PC-3 (cell line): ENCODE measurements around the gene VIM. TPM values are rescaled to one million over a fixed set of nuclear protein-coding genes. Genes with fewer than 3 reads are reported as not detected.

Experiments used
- ATAC-seq: fragments of 200-7000 bp; cut with Tn5 transposase; 2 replicates; pipeline ENCODE4 v1.9.1; 2020; ENCODE audit warnings: mild to moderate bottlenecking, moderate library complexity
- BruUV-seq: library from RNA; stranded (reverse); fragments of 400-500 nt; replicated peaks from 2 replicates; lab custom pipeline; 2021; lab: Mats Ljungman, UMichigan
- CTCF ChIA-PET: fragments of 300-600 bp; sonication (Branson Sonifier 250); formaldehyde crosslinking; loops from one replicate; lab custom pipeline; 2022; ENCODE audit warnings: antibody characterized with exemption; lab: Charles Lee
- POLR2A ChIA-PET: fragments of 300-600 bp; sonication (Branson Sonifier 250); formaldehyde crosslinking; loops from one replicate; lab custom pipeline; 2022; ENCODE audit warnings: antibody characterized with exemption; ENCODE audit not compliant: unreplicated experiment; lab: Charles Lee
- DNase-seq: peaks from one replicate; pipeline ENCODE4 v3.0.0-alpha.2; 2015
- H2AFZ ChIP-seq: fragments of 300-600 bp; sonication (generic); 2 replicates; pipeline ENCODE4 v1.6.0; 2016; ENCODE audit warnings: antibody characterized with exemption, low read length
- H3F3A ChIP-seq: fragments of 300-600 bp; sonication (generic); one replicate; pipeline ENCODE4 v1.6.0; 2017; ENCODE audit warnings: antibody characterized with exemption, low read length, control low read depth, mild to moderate bottlenecking; ENCODE audit not compliant: unreplicated experiment
- H3K27ac ChIP-seq: fragments of 300-600 bp; sonication (generic); 2 replicates; pipeline ENCODE4 v1.5.1; 2016; ENCODE audit warnings: mild to moderate bottlenecking, low read length
- H3K27me3 ChIP-seq: fragments of 300-600 bp; sonication (generic); 2 replicates; pipeline ENCODE4 v1.6.1; 2016; ENCODE audit warnings: low read length, mixed read lengths
- H3K36me3 ChIP-seq: fragments of 300-600 bp; sonication (generic); 2 replicates; pipeline ENCODE4 v1.6.1; 2016; ENCODE audit warnings: low read depth, mixed run types, low read length, mixed read lengths
- H3K4me1 ChIP-seq: fragments of 300-600 bp; sonication (generic); 2 replicates; pipeline ENCODE4 v1.5.1; 2016; ENCODE audit warnings: low read length; ENCODE audit not compliant: insufficient read depth
- H3K4me2 ChIP-seq: fragments of 300-600 bp; sonication (generic); 2 replicates; pipeline ENCODE4 v1.6.0; 2016; ENCODE audit warnings: low read length
- H3K4me3 ChIP-seq: fragments of 300-600 bp; sonication (generic); 2 replicates; pipeline ENCODE4 v1.5.1; 2016; ENCODE audit warnings: mild to moderate bottlenecking, low read length, mixed read lengths
- H3K79me2 ChIP-seq: fragments of 300-600 bp; sonication (generic); 2 replicates; pipeline ENCODE4 v1.6.1; 2017; ENCODE audit warnings: low read length, mixed read lengths
- H3K9ac ChIP-seq: fragments of 300-600 bp; sonication (generic); 2 replicates; pipeline ENCODE4 v1.6.0; 2016; ENCODE audit warnings: mild to moderate bottlenecking, low read length
- H3K9me2 ChIP-seq: fragments of 300-600 bp; sonication (generic); replicated peaks from 2 replicates; pipeline ENCODE4 v1.6.1; 2016; ENCODE audit warnings: mixed run types, low read length, mixed read lengths
- H3K9me3 ChIP-seq: fragments of 300-600 bp; sonication (generic); 2 replicates; pipeline ENCODE4 v1.6.1; 2016; ENCODE audit warnings: low read length, mixed read lengths
- H4K20me1 ChIP-seq: fragments of 300-600 bp; sonication (generic); 2 replicates; pipeline ENCODE4 v1.6.1; 2016; ENCODE audit warnings: low read length, mixed read lengths
- EZH2 ChIP-seq: fragments of 300-600 bp; sonication (generic); IDR thresholded peaks from one replicate; pipeline ENCODE4 v1.6.1; 2017; ENCODE audit warnings: antibody characterized with exemption, mild to moderate bottlenecking, low read length; ENCODE audit not compliant: unreplicated experiment
- EZH2phosphoT487 ChIP-seq: fragments of 300-600 bp; sonication (generic); IDR thresholded peaks from 2 replicates; pipeline ENCODE4 v1.6.1; 2018; ENCODE audit warnings: mild to moderate bottlenecking, antibody characterized with exemption, low read length, borderline replicate concordance
- intact Hi-C: fragments of 100-400 bp; cut with micrococcal nuclease; formaldehyde crosslinking; loops from 2 replicates; pipeline ENCODE4 v1.9.0; 2023
- total RNA-seq: library from RNA; depleted of rRNA; stranded (reverse); fragments of >200 nt; gene quantifications from 2 replicates; pipeline ENCODE4 v1.2.3, GENCODE V29; 2014
- TF ChIP-seq, protein P1 (sequence below): fragments of 300-600 bp; sonication (generic); conservative IDR thresholded peaks from 2 replicates; pipeline ENCODE4 v1.5.1; 2017; ENCODE audit warnings: antibody characterized with exemption, low read depth, mild to moderate bottlenecking, low read length

The VIM gene
- total RNA-seq, 1 experiment from 2014 or later, result 469 TPM

GRCh38 chr10:17214971-17215781 is 12.9 kb upstream of the VIM start:
- DNase-seq, result peak; percentile 82
- Histone ChIP-seq H3K9ac (peak overlapping the region; percentile 83), H3K9me3 (no peaks in the 10 kb centered on the region), H4K20me1 (no peaks in the 10 kb centered on the region), H3K4me3 (peak overlapping the region; percentile 51), H3F3A (peaks cover 9% of the 10 kb centered on the region), H3K27ac (peak overlapping the region; percentile 99), H3K36me3 (no peaks in the 10 kb centered on the region), H3K79me2 (no peaks in the 10 kb centered on the region), H3K9me2 (no peaks in the 10 kb centered on the region), H3K27me3 (no peaks in the 10 kb centered on the region), H3K4me1 (peaks cover 54% of the 10 kb centered on the region), H3K4me2 (peak overlapping the region; percentile 79), H2AFZ (peak overlapping the region; percentile 65)
- ChIA-PET CTCF (interaction anchor here (0.5 kb wide), 1 partner anchor 15 kb away, joined by 4 read pairs; no protein-coding TSS in a partner anchor), POLR2A (interaction anchor here (0.6 to 1.8 kb wide), 3 partner anchors 15 to 371 kb away, joined by 3 to 9 read pairs (median 5); no protein-coding TSS in a partner anchor)
- intact Hi-C loops, result loop anchor here (2.0 kb wide), 1 partner anchor 14 kb away; the partner anchor contains the start of gene TRDMT1
- peak; percentile 28 for ATAC-seq
- TF ChIP-seq, protein P1, sequence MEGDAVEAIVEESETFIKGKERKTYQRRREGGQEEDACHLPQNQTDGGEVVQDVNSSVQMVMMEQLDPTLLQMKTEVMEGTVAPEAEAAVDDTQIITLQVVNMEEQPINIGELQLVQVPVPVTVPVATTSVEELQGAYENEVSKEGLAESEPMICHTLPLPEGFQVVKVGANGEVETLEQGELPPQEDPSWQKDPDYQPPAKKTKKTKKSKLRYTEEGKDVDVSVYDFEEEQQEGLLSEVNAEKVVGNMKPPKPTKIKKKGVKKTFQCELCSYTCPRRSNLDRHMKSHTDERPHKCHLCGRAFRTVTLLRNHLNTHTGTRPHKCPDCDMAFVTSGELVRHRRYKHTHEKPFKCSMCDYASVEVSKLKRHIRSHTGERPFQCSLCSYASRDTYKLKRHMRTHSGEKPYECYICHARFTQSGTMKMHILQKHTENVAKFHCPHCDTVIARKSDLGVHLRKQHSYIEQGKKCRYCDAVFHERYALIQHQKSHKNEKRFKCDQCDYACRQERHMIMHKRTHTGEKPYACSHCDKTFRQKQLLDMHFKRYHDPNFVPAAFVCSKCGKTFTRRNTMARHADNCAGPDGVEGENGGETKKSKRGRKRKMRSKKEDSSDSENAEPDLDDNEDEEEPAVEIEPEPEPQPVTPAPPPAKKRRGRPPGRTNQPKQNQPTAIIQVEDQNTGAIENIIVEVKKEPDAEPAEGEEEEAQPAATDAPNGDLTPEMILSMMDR, result no peak
- TF ChIP-seq EZH2phosphoT487 (no peak), EZH2 (no peak)
- TSS peak; percentile 78 for BruUV-seq

DNA sequence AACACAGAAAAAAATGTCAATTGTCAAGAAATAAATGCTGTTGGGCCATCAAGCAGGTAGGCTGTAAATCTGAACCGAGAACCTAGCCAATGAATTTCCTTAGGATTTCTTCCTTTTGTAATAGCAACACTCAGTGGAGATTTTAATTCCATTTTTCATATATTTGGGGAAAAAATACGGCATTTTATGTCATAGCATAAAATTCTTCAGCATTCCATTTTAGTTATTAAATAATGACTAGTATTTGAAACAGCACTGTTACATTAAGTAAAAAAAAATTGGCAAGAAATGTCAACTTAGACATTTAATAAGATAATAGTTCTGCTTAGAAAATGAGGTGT is 12.3 kb upstream of the VIM start:
- TF ChIP-seq, protein P1, result no peak
- TF ChIP-seq EZH2 (no peak), EZH2phosphoT487 (no peak)
- TSS peak; percentile 89 for BruUV-seq
- peaks cover 49% of the 10 kb centered on the region for H3K4me1 ChIP-seq
- no peaks in the 10 kb centered on the region for H3K27me3 ChIP-seq
- H3K79me2 ChIP-seq, result no peaks in the 10 kb centered on the region
- H3K36me3 ChIP-seq, result no peaks in the 10 kb centered on the region
- H3F3A ChIP-seq, result peaks cover 9% of the 10 kb centered on the region
- H3K9me2 ChIP-seq, result no peaks in the 10 kb centered on the region
- DNase-seq (no peak), ATAC-seq (no peak)
- no peaks in the 10 kb centered on the region for H4K20me1 ChIP-seq
- peak overlapping the region; percentile 51 for H3K4me3 ChIP-seq
- ChIA-PET POLR2A (interaction anchor here (0.6 to 1.8 kb wide), 3 partner anchors 15 to 372 kb away, joined by 3 to 9 read pairs (median 5); no protein-coding TSS in a partner anchor), CTCF (interaction anchor here (0.5 kb wide), 1 partner anchor 15 kb away, joined by 4 read pairs; no protein-coding TSS in a partner anchor)
- intact Hi-C loops, result loop anchor here (1.0 to 2.0 kb wide), 2 partner anchors 13 to 15 kb away; partner anchors contain the start of genes TRDMT1 and VIM
- H3K27ac ChIP-seq, result peak overlapping the region; percentile 99
- no peaks in the 10 kb centered on the region for H3K9me3 ChIP-seq
- peak overlapping the region; percentile 83 for H3K9ac ChIP-seq
- no peak overlapping the region for H2AFZ ChIP-seq
- peak overlapping the region; percentile 79 for H3K4me2 ChIP-seq
